Thyroid gland (tissue), 4 donors: ENCODE results near the gene CDC37.

Source experiments
- POLR2A ChIP-seq, 2 donors: fragments of 450-650 bp; IDR thresholded peaks; one replicate each; pipeline ENCODE4 v1.6.1; 2017; ENCODE audit warnings: antibody characterized with exemption in 2 of 2, mild to moderate bottlenecking in 2 of 2, moderate library complexity in 1 of 2
- TF ChIP-seq, protein P1 (sequence below), 6 experiments: fragments of 200-600 bp in 3 of 6; fragments of 450-650 bp in 3 of 6; sonication (generic) in 3 of 6; IDR thresholded peaks; one replicate each; pipeline ENCODE4 v1.5.1; 2016 to 2019; ENCODE audit warnings: antibody characterized with exemption in 6 of 6, mild to moderate bottlenecking in 2 of 6, inconsistent platforms in 1 of 6, moderate library complexity in 1 of 6

DNA sequence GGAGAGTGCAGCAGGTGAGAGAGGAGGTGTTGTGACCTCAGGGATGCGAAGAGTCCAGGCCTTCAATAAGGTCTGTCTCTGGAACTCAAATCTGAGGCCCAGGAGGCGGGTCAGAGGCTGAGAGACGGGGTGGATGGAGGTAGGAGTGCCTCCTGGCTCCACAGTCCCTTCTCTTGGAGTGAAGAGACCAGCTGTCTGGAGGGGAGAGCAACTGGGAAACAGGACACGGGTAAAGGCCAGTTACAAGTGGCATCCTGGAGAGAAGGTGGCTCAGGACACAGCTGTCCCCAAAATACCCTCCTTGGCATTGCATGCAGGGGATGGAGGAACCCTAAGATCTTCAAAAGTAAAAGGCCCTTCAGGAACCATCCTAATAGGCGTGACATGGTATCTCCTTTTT, 36.2 kb upstream of the CDC37 start:
- TF ChIP-seq, protein P1, sequence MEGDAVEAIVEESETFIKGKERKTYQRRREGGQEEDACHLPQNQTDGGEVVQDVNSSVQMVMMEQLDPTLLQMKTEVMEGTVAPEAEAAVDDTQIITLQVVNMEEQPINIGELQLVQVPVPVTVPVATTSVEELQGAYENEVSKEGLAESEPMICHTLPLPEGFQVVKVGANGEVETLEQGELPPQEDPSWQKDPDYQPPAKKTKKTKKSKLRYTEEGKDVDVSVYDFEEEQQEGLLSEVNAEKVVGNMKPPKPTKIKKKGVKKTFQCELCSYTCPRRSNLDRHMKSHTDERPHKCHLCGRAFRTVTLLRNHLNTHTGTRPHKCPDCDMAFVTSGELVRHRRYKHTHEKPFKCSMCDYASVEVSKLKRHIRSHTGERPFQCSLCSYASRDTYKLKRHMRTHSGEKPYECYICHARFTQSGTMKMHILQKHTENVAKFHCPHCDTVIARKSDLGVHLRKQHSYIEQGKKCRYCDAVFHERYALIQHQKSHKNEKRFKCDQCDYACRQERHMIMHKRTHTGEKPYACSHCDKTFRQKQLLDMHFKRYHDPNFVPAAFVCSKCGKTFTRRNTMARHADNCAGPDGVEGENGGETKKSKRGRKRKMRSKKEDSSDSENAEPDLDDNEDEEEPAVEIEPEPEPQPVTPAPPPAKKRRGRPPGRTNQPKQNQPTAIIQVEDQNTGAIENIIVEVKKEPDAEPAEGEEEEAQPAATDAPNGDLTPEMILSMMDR (IDR thresholded peaks at IDR 0.05) = no peak
- TF ChIP-seq POLR2A (IDR thresholded peaks at IDR 0.05) = no peak
